ELR (cell line): ENCODE results near the gene CD2BP2.
"Not testable (repeated sequence)": the region's sequence is repeated elsewhere in the genome, so short reads cannot be mapped to it uniquely, and the experiment has no call there.

ENCODE experiments used
- DNase-seq: peaks from one replicate; pipeline ENCODE4 v3.0.0-alpha.2; 2015; ENCODE audit warnings: low read depth

The CD2BP2 gene

DNA sequence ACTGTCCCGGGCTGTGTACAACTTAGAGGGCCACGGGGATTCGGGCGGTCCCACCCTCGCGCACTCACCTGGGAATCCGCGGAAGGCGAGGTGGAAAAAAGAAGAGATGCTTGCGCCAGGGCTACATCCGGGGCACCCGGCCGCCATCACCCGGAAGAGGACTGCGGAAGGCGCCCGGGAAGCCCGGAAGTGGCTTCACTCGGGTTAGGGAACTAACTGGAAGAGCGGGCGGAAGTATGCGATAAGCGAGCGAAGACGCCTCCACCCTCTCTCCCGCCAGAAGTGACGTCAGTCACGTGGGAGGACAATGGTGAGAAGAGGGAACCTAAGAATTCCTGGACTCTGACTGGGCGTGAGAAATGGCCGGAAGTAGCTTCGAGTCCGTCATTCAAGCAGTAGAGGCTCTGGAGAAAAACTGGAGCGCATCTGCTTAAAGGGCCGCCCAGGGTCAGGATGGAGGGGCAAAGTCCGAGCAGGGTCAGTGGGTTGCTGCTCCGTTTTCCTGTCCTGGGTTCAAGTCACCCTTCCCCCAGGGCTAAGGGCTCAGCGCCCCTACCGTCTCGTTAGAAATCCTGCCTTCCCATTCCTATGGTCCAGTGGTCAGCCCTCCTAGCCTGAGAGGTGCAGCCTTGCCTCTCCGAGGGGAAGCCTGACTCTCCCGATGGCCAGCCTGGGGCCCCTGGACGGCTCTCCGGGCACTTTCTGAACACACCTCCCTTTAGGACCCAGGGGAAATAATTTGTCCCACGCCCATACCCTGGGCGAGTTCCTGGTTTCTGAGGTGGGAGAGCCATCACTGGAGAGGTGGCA, at the start of gene CD2BP2:
Gene CD2BP2 (minus strand): TSS at position 165 of the 810 bp plus-strand sequence. CDS start 627 bp downstream, outside the sequence.
- peak; percentile 100 for DNase-seq

DNA sequence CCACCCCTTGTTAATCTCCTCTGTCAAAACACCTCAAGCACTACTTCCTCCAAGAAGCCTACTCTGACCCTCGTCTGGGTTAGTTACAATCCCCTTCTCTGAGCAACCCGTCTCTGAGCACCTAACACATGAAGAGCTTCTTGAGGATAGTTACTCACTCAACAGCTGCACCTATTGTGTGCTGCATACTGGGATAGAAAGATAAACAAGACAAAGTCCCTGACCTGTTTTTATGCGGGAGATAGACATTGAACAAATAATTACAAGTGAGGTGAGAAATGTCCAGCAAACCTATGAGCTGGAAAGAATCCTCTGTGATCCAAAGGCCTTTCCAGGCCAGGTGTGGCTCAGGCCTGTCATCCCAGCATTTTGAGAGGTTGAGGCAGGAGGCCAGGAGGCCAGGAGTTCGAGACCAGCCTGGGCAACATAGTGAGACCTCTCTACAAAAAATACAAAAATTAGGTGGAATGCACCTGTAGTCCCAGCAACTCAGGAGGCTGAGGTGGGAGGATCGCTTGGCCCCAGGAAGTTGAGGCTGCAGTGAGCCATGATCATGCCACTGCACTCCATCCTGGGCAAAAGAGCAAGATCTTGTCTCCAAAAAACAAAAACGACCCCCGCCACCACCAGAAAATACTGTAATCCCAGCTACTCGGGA, 46.8 kb upstream of the CD2BP2 start:
- DNase-seq: no peak

DNA sequence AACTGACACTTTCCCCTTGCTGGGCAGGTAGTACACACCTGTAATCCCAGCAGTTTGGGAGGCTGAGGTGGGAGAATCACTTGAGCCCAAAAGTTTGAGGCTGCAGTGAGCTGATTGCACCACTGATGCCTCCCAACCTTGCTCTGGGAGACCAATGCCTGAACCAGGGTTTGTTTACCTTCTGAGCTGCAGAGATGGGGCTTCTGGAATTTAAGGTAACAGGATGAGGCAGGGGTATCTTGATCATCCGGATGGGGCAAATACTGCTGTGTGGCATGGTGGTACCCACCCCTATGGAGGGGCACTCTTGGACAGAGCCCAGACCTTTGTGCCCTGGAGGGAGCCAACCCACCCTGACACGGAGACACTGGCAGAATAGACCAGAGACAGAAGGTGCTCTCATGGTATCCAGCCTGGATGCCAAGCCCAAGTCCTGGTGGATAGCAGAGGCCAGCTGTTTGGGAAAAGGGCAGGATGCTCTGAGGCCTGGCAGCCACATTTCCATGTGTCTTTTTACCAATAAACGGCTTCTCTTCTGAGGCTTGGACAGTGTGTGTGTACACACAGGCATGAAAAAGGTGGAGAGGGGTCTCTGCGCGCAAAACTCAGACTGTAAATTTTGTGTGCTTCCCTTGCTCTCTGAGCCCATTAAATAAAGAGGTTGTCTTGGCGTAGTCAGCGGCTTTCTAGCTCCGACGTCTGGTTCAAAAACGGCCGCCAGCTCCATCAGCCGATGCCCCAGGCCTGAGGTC, 44.5 kb upstream of the CD2BP2 start:
- no peak for DNase-seq

DNA sequence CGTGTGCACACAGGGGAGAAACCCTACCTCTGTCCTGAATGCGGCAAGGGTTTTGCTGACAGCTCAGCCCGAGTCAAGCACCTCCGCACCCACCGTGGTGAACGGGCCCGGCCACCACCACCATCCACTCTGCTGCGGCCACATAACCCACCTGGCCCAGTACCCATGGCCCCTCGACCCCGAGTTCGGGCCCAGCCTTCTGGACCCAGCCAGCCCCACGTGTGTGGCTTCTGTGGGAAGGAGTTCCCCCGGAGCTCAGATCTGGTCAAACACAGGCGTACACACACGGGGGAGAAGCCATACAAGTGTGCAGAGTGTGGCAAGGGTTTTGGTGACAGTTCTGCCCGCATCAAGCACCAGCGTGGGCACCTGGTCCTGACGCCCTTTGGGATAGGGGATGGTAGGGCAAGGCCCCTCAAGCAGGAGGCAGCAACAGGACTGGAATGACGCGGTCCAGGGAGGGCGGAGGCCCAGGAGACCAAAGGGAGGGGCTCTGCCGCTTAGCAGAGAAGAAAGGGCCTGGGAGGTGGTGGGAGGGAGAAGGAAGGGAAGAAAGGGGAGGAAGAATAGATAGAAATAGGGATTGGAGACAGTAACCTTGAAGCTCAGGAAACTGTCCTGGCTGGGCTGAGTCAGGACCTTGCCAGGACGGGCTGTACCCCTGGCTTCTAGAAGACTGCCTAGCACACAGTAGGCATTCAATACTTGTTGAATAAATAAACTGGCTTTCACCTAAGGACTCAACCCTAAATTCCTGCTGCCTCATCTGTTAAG, 43.7 kb upstream of the CD2BP2 start:
- no peak for DNase-seq

DNA sequence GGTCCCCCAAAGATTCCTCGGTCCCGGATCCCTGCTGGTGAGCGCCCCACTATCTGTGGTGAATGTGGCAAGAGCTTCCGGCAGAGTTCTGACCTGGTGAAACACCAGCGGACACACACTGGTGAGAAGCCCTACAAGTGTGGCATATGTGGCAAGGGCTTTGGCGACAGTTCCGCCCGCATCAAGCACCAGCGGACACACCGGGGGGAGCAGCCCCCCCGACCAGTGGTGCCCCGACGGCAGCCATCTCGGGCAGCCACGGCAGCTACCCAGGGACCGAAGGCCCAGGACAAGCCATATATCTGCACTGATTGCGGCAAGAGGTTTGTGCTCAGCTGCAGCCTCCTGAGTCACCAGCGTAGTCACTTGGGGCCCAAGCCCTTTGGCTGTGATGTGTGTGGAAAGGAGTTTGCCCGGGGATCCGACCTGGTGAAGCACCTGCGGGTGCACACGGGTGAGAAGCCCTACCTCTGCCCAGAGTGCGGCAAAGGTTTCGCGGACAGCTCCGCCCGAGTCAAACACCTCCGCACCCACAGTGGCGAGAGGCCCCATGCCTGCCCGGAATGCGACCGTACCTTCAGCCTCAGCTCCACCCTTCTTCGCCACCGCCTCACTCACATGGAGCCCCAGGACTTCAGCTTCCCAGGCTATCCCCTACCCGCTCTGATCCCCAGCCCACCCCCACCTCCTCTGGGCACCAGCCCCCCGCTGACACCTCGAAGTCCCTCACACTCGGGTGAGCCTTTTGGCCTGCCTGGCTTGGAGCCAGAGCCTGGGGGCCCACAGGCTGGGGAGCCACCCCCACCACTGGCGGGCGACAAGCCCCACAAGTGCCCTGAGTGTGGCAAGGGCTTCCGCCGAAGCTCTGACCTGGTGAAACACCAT, 42.9 kb upstream of the CD2BP2 start:
- DNase-seq: peak; percentile 28

DNA sequence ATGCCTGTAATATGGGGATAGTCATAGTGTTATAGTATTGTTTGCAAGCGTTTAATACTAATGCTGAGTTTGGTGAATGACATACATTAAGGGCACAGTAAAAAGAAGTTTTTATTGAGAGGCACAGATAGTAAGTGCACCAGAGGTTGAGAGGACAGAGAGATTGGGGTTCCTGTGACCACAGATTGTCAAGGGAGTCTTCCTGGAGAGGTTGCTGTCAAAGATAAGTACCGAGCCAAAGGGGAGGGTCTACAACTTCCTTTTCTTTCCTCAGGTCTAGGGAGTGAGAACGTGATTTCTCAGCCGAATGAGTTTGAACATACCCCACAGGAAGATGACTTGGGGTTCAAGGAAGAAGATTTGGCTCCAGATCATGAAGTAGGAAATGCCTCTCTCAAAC, 41.9 kb upstream of the CD2BP2 start:
- no peak for DNase-seq

DNA sequence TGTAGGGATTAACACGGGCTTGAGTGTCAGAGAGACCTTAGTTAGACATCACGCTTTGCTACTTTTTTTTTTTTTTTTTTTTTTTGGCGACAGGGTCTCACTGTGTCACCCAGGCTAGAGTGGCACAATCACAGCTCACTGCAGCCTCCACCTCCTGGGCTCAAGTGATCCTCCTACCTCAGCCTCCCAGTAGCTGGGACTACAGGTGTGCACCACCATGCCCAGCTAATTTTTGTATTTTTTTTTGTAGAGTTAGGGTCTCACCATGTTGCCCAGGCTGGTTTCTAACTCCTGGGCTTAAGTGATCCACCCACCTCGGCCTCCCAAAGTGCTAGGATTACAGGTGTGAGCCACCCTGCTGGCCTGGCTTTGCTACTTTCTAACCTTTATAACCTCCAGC, 41.5 kb upstream of the CD2BP2 start:
- not testable (repeated sequence) for DNase-seq

DNA sequence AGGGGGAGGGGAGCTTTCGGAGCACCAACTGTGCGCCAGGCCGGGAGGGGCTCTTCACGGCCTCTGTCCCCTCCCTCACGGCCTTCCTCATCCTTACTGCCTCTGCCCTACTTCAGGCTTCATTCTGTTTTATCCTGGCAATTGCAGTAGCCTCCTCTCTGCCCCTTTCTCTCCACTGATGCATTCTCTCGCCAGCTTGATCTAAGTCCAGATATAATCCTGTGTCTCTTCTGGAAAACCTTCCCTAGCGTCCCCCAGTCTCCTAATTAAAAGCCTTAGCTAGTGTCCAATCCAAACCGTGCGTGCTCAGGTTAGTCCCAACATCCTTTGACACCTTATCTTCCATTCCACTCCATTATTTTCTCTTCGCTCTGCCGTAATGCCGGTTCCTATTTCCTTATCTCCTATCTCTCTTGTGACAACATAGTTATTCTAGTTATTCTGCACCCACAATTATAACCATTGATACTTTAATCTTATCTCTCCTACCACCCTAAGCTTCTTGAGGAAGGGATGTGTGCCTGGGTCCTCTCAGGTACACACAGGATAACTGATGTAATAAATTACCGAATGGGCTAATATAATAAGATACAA, 41.0 kb upstream of the CD2BP2 start:
- DNase-seq: no peak

DNA sequence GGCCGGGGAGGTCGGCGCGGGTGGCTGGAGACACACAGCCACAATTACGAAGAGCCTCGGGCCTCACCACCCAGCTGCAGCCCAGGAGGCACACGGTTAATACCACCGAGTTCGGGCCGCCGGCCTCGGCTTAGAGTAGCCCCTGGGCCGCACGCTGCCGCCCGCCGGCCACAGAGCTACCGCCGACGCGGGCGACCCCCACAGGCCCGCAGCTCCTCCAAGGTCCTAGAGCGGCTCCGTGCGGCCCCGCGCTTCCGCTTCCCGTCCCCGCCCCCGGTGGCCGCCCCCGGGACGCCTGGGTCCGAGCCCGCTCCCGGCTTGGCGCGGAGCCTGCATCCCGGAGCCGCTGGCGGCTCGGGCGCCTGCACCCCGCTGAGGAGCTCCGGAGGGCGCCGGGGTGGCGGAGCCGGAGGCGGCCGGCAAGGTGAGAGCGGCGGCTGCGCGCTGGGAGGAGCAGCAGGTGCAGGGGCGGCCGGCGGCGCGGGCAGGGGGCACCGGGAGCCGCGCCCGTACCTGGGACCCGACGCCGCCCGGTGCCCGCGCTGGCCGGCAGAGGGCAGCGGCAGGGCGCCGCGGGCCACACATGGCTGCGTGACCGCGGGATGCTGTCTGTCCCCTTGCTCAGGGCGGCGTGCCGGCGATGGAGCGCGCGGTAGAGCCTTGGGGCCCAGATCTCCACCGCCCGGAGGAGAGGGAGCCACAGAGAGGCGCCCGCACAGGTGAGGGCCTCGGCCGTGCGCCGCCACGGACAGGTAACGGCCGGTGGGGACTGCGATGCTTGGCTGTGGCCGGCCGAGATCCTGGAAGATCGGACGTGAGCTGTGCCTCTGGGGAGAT, 40.3 kb upstream of the CD2BP2 start, which contains the start of gene ZNF48:
Gene ZNF48 (plus strand): TSS at position 266 of the 837 bp plus-strand sequence. CDS start 375 bp downstream, at position 641.
- DNase-seq: peak; percentile 77

DNA sequence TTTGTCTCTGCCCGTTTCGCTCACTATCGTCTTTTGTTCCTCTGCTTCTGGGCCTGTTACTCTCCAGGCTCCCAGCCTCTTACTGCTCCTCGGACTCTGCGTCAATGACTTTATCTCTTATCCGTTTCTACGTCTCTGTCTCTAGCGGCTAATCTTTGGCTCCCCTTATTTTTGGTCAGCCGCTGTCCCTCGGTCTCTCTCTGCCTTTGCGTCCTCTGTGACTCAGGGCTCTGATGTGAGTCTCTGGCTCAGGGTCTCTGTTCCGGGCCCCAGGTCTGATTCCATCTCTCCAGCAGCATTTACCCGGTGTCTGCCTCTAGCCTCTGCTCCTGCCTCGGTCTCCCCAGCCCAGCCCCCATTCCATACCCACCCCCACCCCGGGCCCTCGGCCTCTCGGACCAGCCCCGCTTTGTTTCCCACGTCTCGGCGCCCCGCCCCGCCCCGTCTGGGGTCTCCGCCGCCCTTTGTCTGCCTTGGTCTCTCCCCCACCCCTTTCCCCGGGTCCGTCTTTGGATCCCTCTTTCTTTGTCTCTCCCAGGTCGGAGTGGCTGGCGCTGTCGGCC, 39.6 kb upstream of the CD2BP2 start:
- peak; percentile 47 for DNase-seq

DNA sequence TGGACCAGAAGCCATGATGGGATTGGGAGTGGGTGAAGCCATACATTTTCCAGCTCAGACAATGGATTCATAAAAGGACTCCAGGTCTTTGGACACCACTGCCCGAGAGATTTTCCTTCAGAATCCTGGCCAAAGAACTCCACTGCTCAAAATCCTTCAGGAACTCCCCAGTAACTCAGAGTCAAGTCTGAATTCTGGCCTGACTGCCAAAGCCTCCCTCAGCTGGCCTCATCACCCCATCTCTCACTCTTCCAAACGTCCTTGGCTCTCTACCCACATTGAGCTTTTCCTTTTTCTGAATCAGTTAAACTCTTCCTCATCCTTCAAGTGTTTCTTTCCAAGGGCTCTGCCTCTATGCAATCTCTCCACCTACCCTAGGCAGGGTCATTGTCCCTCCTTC, 28.4 kb upstream of the CD2BP2 start:
- DNase-seq: no peak

DNA sequence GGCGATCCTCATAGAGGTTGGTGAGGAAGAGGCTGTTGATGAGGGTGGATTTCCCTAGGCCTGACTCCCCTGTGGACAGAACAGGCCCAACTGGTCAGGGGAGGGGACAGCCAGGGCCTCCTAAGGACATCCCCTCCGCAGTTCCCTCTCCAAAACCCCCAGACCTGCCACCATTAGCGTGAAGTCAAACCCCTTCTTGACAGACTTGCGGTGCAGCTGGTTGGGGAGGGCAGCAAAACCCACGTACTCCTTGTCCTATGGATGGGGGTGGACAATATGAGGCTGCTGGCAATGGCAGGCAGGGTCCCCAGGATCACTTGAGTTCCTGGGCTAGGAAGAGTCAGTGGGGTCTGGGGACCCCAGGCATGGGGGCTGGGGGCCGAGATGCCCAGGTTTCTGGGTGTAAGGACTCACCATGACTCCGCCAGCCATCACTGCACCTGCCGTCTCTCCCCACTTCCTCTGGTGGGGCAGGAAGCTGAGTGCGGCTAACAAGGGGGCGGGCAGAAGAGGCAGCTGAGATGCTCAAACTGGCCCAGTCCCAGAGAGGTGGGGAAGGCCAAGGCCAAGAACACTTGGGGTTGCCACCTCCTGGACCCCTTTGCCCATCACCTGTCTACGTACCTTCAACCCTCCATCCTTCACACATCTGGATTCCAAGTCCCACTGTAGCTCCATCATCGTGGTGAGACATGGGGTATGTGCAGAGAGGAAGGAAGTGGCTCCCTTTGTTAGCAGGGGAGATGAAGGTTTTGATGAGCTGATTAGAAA, 27.2 kb upstream of the CD2BP2 start, which contains the start of gene SEPTIN1:
Gene SEPTIN1 (minus strand): TSS at position 451 of the 771 bp plus-strand sequence. CDS start 19 bp downstream, at position 432.
- no peak for DNase-seq

DNA sequence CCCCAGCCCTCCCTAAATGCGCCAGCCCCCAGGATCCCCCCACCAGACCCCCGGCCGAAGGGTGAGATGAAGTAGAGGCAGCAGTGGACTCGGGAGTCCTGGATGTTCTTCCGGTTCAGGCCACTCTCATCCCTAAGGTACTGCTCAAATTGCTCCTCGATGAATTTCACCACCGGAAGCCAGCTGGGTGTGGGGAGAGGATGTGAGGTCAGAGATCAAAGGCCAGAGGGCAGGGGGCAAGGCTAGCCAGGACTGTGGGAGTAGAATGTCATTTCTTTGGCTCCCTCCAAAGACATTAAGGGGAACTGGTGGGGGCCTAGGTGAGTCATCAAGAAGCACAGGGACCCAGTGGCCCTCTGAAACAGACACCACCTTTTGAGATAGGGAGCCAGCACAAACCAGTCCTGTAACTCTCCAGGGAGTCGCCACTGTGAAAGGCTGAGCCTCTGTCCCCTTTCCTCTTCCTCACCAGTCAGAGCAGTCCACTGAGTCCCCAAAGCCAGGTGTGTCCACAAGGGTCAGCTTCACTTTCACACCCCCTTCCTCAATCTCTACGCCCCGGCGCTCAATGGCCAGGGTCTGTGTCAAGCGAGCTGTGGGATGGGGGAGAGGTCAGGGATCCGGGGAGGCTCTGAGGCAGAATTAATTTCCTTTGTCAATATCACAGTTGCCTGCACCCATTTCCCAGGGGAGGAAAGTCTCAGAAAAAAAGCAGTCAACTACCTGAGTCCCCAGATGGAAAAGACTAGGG, 26.4 kb upstream of the CD2BP2 start:
- no peak for DNase-seq

DNA sequence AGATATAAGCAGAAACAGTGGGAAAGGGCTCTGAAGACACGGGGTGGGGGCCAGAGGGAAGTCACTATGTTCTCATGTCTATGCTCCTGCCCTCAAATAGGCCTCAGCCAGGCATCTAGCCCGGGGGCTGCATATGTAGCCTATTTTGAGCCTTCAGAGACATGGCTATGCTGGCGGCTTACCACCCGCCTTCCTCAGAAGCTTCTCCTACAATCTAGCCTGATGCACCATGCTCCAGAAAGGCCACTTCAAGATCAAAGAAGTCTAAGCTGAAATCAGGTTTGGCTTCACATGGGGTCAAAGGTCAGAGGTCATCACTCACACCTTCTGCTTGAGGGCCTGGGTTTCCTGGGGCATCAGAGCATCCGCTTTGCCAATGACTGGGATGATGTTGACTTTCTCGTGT, 25.7 kb upstream of the CD2BP2 start:
- DNase-seq: no peak

DNA sequence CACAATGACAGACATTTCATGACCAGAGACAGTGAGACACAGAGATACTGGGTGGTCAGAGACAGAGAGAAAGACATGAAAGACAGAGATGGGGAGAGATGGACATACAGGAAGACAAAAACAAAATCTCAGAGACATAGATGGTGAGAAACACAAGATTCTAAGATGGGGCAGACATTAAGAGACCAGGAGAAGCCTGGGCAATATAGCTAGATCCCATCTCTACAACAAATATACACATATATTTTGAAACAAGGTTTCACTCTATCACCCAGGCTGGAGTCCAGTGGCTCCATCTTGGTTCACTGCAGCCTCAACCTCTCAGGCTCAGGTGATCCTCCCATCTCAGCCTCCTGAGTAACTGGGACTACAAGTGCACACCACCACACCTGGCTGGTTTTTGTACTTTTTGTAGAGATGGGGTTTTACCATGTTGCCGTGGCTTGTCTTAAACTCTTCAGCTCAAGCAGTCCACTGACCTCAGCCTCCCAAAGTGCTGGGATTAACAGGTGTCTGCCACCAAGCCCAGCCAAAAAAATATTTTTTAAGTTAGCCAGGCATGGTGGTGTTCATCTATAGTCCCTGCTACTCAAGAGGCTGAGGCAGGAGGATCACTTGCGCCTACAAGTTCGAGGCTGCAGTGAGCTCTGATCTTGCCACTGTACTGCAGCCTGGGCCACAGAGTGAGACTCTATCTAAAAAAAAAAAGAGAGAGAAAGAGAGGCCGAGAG, 25.1 kb upstream of the CD2BP2 start:
- DNase-seq: no peak

DNA sequence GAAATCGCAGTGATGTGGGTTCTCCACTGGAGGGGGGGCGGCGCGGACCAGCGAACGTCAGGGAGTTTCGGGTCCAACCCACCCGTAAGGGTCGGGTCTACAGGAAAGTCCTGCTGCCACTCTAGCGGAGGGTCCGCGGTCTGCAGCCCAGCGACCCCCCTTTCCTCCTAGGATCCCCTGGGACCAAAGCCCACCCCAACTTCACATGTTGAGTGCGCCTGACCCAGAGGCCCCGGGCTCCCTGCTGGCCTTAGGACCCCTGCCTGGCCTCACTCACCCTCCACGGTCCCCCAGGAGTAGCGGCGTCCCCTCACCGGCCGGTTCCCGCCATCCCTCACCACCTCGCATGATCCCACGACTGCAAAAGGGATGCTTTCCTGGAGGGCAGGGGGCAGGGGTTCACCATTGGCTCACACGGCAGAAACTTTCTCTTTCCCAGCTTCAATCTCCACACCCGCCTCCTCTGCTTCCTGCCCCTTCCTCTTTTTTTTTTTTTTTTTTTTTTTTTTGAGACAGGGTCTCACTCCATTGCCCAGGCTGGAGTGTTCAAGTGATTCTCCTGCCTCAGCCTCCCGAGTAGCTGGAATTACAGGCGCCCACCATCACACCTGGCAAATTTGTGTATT, 24.2 kb upstream of the CD2BP2 start:
- DNase-seq: no peak
